HuH-7 (cell line): Measurements from ENCODE around the gene NCKAP5.

Experiments used
- DNase-seq: peaks from one replicate; pipeline ENCODE4 v3.0.0; 2011; ENCODE audit warnings: low spot score

NCKAP5 gene

DNA sequence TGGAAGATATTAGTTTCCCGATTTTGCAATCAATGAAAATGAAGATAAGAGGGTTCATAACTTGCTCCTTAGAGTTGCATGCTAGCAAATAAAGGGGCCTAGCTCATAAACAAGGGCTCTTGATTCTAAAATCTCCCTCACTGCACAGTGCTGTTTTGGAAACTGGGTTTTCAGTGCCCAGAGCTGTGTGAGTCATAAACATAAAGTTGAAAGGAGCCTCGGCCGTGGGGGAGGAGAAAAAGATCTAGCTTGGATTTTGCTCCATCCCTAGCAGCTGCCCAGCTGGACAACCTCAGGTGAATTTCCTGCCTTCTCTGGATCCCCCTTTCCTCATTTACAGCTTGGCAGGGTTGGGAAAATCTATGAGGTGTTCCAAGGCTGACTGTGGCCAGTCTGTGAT is 940.7 kb downstream of the NCKAP5 start:
- no peak for DNase-seq

DNA sequence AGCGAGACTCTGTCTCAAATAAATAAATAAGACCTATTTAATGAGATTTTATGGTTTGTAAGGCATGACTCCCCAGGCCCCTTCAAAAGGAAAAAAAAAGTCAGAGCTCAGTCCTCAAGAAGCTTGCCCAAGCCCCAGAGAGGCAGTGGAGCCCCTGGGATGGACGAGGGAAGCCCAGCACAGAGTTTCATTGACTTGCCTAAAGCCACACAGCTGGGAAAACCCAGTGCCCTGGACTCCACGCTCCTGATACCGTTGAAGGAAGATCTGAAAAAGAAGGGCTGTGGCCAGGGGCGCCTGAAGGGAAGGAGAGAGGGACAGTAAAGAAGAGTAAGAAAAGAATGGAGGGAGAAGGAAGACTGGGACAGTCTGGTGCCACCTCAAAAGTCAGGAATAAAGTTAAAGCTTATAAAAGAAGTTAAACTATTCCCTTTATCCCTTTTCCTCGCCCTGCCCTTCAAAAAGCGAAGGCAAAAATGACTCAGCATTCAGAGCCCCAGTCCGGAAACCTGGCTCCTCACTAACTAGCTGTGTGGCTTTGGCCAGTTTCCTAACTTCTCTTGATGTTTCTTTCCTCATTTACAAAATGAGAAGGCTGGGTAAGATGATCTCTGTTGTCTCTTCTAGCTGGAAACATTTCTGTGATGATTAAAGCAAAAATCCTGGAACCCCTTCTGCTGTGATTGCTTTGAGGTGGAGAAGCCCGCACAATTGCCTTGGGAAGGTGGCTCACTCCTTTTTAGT is 945.0 kb downstream of the NCKAP5 start:
- no peak for DNase-seq
